GM12878 (cell line): ENCODE data around the gene PDS5A. TPM values are rescaled to one million over a fixed set of nuclear protein-coding genes. Genes with fewer than 3 reads are reported as not detected.

ENCODE experiments used
- ATAC-seq: fragments of 200-7000 bp; cut with Tn5 transposase; 3 replicates; pipeline ENCODE4 v1.9.1; 2020; ENCODE audit warnings: mild to moderate bottlenecking, moderate library complexity
- BruUV-seq: library from RNA; stranded (reverse); fragments of 400-500 nt; replicated peaks from 2 replicates; lab custom pipeline; 2021; lab: Mats Ljungman, UMichigan
- CTCF ChIA-PET: fragments of 300-600 bp; sonication (Branson Sonifier 250); formaldehyde crosslinking; extraction: SDS; loops from one replicate; lab custom pipeline; 2021; ENCODE audit warnings: inconsistent platforms; lab: Yijun Ruan, JAX
- POLR2A ChIA-PET: fragments of 350-600 bp; formaldehyde crosslinking; extraction: SDS; loops from one replicate; lab custom pipeline; 2021; ENCODE audit warnings: inconsistent platforms; lab: Charles Lee
- RAD21 ChIA-PET: fragments of 300-600 bp; sonication (Branson Sonifier 250); formaldehyde crosslinking; loops from one replicate; lab custom pipeline; 2023; ENCODE audit warnings: antibody characterized with exemption; ENCODE audit not compliant: unreplicated experiment; lab: Charles Lee
- SMC1A ChIA-PET: fragments of 300-600 bp; sonication (Branson Sonifier 250); formaldehyde crosslinking; loops from one replicate; lab custom pipeline; 2023; ENCODE audit not compliant: unreplicated experiment, uncharacterized antibody; lab: Charles Lee
- DNase-seq: peaks from one replicate; pipeline ENCODE4 v3.0.0-alpha.2; 2011; ENCODE audit warnings: low read depth, low spot score
- FAIRE-seq: peaks from 3 replicates; lab custom pipeline; 2011; peaks lifted over from hg19 to GRCh38; lab: Jason Lieb, UNC
- H2AFZ ChIP-seq: 2 replicates; pipeline ENCODE4 v1.6.0; 2011; ENCODE audit warnings: low read depth, low read length, control low read depth; ENCODE audit not compliant: control insufficient read depth
- H3K27ac ChIP-seq: 2 replicates; pipeline ENCODE4 v1.5.1; 2011; ENCODE audit warnings: control low read depth; ENCODE audit not compliant: control insufficient read depth, insufficient read depth
- H3K27me3 ChIP-seq, 2 experiments: replicated peaks in 1 of 2; 2 replicates each; pipeline versions ENCODE4 v1.6.0 to v1.6.1; 2011; ENCODE audit warnings: low read length in 1 of 2; ENCODE audit not compliant: control insufficient read depth in 2 of 2, insufficient read depth in 2 of 2
- H3K36me3 ChIP-seq, 2 experiments: 2 replicates each; pipeline ENCODE4 v1.5.1; 2011; ENCODE audit warnings: low read length in 1 of 2; ENCODE audit not compliant: control insufficient read depth in 2 of 2, insufficient read depth in 2 of 2
- H3K4me1 ChIP-seq: 2 replicates; pipeline ENCODE4 v1.6.1; 2011; ENCODE audit warnings: mild to moderate bottlenecking, low read length, moderate library complexity, mixed read lengths; ENCODE audit not compliant: control insufficient read depth, insufficient read depth
- H3K4me2 ChIP-seq: 2 replicates; pipeline ENCODE4 v1.6.0; 2011; ENCODE audit warnings: control low read depth; ENCODE audit not compliant: control insufficient read depth, insufficient read depth
- H3K4me3 ChIP-seq: fragments of 200-600 bp; sonication (generic); 2 replicates; pipeline ENCODE4 v1.5.1; 2016
- H3K79me2 ChIP-seq: 2 replicates; pipeline ENCODE4 v1.6.0; 2011; ENCODE audit warnings: low read length; ENCODE audit not compliant: control insufficient read depth, insufficient read depth
- H3K9ac ChIP-seq: 2 replicates; pipeline ENCODE4 v1.8.0; 2011; ENCODE audit warnings: low read length, control low read depth, mixed read lengths; ENCODE audit not compliant: control insufficient read depth, insufficient read depth
- H3K9me3 ChIP-seq: replicated peaks from 3 replicates; pipeline ENCODE4 v1.5.1; 2011; ENCODE audit warnings: mild to moderate bottlenecking, low read length; ENCODE audit not compliant: control insufficient read depth, insufficient read depth
- H4K20me1 ChIP-seq: 2 replicates; pipeline ENCODE4 v1.6.0; 2011; ENCODE audit not compliant: control insufficient read depth, insufficient read depth
- ATF3 ChIP-seq: IDR thresholded peaks from 2 replicates; pipeline ENCODE4 v1.6.1; 2011; ENCODE audit warnings: low read depth, mild to moderate bottlenecking, low read length, moderate library complexity, borderline replicate concordance; ENCODE audit errors: extremely low read depth
- BRCA1 ChIP-seq: IDR thresholded peaks from 2 replicates; pipeline ENCODE4 v1.6.1; 2011; ENCODE audit warnings: low read depth, low read length, improper control_type of control experiment
- CEBPB ChIP-seq, 2 experiments: fragments of 150-350 bp in 1 of 2; IDR thresholded peaks; 2 replicates each; pipeline ENCODE4 v1.6.1; 2012 to 2014; ENCODE audit warnings: low read depth in 2 of 2, low read length in 2 of 2, borderline replicate concordance in 1 of 2, inconsistent platforms in 1 of 2
- DPF2 ChIP-seq: fragments of 450-650 bp; IDR thresholded peaks from 2 replicates; pipeline ENCODE4 v1.6.1; 2017; ENCODE audit warnings: mild to moderate bottlenecking
- GATAD2B ChIP-seq: fragments of 450-650 bp; conservative IDR thresholded peaks from 2 replicates; pipeline ENCODE4 v1.6.1; 2017; ENCODE audit warnings: low read depth, mild to moderate bottlenecking, moderate library complexity
- HDAC2 ChIP-seq: fragments of 200-600 bp; sonication (generic); IDR thresholded peaks from 2 replicates; pipeline ENCODE4 v1.6.1; 2017
- KAT2A ChIP-seq: conservative IDR thresholded peaks from 2 replicates; pipeline ENCODE4 v1.6.1; 2011; ENCODE audit warnings: low read depth, low read length; ENCODE audit not compliant: control insufficient read depth
- MEF2A ChIP-seq: IDR thresholded peaks from 2 replicates; pipeline ENCODE4 v1.6.1; 2011; ENCODE audit warnings: low read depth, mild to moderate bottlenecking, low read length, moderate library complexity; ENCODE audit not compliant: insufficient read depth
- POU2F2 ChIP-seq: IDR thresholded peaks from 3 replicates; pipeline ENCODE4 v1.6.1; 2011; ENCODE audit warnings: low read depth, mild to moderate bottlenecking, low read length, borderline replicate concordance
- RBBP5 ChIP-seq: fragments of 200-600 bp; sonication (generic); conservative IDR thresholded peaks from 2 replicates; pipeline ENCODE4 v1.6.1; 2016
- RUNX3 ChIP-seq: IDR thresholded peaks from 2 replicates; pipeline ENCODE4 v1.6.1; 2012; ENCODE audit warnings: low read length, inconsistent platforms
- WGBS: methylation state at CpG from one replicate; pipeline ENCODE4 v1.1.6; 2016; ENCODE audit warnings: low lambda C conversion rate; ENCODE audit not compliant: insufficient replicate concordance, insufficient coverage; ENCODE audit errors: missing lambda C conversion rate; 5-methylcytosine and 5-hydroxymethylcytosine counted together
- in situ Hi-C: fragments of 300-500 bp; cut with MboI; formaldehyde crosslinking; loops from 9 replicates; pipeline ENCODE4 v1.14.3; 2018; ENCODE audit warnings: mixed read lengths
- intact Hi-C: fragments of 100-400 bp; cut with micrococcal nuclease; formaldehyde crosslinking; loops from one replicate; pipeline ENCODE4 v1.14.2; 2022; ENCODE audit not compliant: unreplicated experiment
- polyA plus RNA-seq, 11 experiments: library from polyadenylated mRNA; depleted of rRNA in 4 of 11; unstranded in 6 of 11; stranded (reverse) in 5 of 11; fragments of >200 nt; fragmentation: Nextera tagmentation in 4 of 11; fragmentation: Illumina TruSeq in 1 of 11; extraction: Ambion mirVana in 4 of 11; extraction: Trizol in 1 of 11; gene quantifications; 1 replicate in 1 of 11; 2 replicates in 10 of 11; pipeline versions ENCODE4 v1.2.1 to v1.2.3, GENCODE V29; 2011 to 2016; ENCODE audit warnings: inconsistent platforms in 2 of 11, missing spikeins in 2 of 11, low read depth in 1 of 11
- total RNA-seq, 4 experiments: library from RNA; depleted of rRNA in 3 of 4; stranded (reverse); fragments of >200 nt in 3 of 4; fragmentation: Illumina TruSeq in 1 of 4; extraction: Trizol in 1 of 4; gene quantifications; 2 replicates each; pipeline versions ENCODE4 v1.2.1 to v1.2.3, GENCODE V29; 2013 to 2021

Gene PDS5A
- total and polyA plus RNA-seq, 10 of the 15 experiments (the other 5 are each of a cell fraction or from before 2014, with no cell fraction given), result 13.7 to 69.7 (median 52.3) TPM

- 51% methylated on average over 15 of the region's 15 CpGs for WGBS
- Histone ChIP-seq H4K20me1 (no peaks in the 10 kb centered on the region), H3K27ac (no peak overlapping the region), H3K4me1 (no peaks in the 10 kb centered on the region), H3K36me3 (no peaks in the 10 kb centered on the region), H3K9ac (no peak overlapping the region), H2AFZ (no peak overlapping the region), H3K27me3 (no peaks in the 10 kb centered on the region), H3K9me3 (no peaks in the 10 kb centered on the region), H3K4me3 (no peak overlapping the region), H3K79me2 (no peaks in the 10 kb centered on the region), H3K4me2 (no peak overlapping the region)
- BruUV-seq, result no TSS peak
- FAIRE-seq, result no peak
- intact Hi-C loops, result no loop called here
- CTCF ChIA-PET, result no interaction called here
- SMC1A ChIA-PET, result interaction anchor here (1.0 to 1.4 kb wide), 2 partner anchors 11 to 99 kb away, joined by 3 to 4 read pairs; no protein-coding TSS in a partner anchor
- RAD21 ChIA-PET, result no interaction called here
- ATAC-seq, result no peak
- DNase-seq, result no peak
- TF ChIP-seq RUNX3 (no peak), DPF2 (no peak), HDAC2 (no peak), POU2F2 (no peak), BRCA1 (no peak), MEF2A (no peak), CEBPB (IDR thresholded peaks at IDR 0.05; ENCODE audit: borderline replicate concordance in 1 of 2, low read depth in 2 of 2, low read length in 2 of 2) (no peak), RBBP5 (no peak), KAT2A (no peak), GATAD2B (no peak), ATF3 (no peak)
- in situ Hi-C loops, result no loop called here
- POLR2A ChIA-PET, result no interaction called here
Observed at GRCh38 chr4:40020221-40020620, 42.5 kb upstream of the PDS5A start.
